IPS DF 6.9 (cell line): Measurements from ENCODE around the gene FGF4.

Experiments
- DNase-seq: peaks from one replicate; pipeline ENCODE4 v3.0.0-alpha.2; 2013; ENCODE audit warnings: low read depth, low spot score
- H3K27ac ChIP-seq: one replicate; pipeline ENCODE4 v1.5.1; 2013; ENCODE audit warnings: low read length, control low read depth
- H3K27me3 ChIP-seq: 2 replicates; pipeline ENCODE4 v1.6.1; 2013; ENCODE audit warnings: mild to moderate bottlenecking, low read length; ENCODE audit not compliant: control insufficient read depth, insufficient read depth
- H3K36me3 ChIP-seq: 2 replicates; pipeline ENCODE4 v1.6.1; 2013; ENCODE audit warnings: low read length; ENCODE audit not compliant: control insufficient read depth, insufficient read depth
- H3K4me1 ChIP-seq: 2 replicates; pipeline ENCODE4 v1.6.1; 2013; ENCODE audit warnings: low read length; ENCODE audit not compliant: control insufficient read depth, insufficient read depth
- H3K4me3 ChIP-seq: 2 replicates; pipeline ENCODE4 v1.5.1; 2013; ENCODE audit warnings: mild to moderate bottlenecking, low read length
- H3K9me3 ChIP-seq: 2 replicates; pipeline ENCODE4 v1.6.1; 2013; ENCODE audit warnings: low read length, inconsistent platforms; ENCODE audit not compliant: control insufficient read depth, insufficient read depth
- WGBS: extraction: QIAGEN DNeasy Blood & Tissue Kit; methylation state at CpG from one replicate; pipeline ENCODE4 v1.1.7; 2013; ENCODE audit warnings: mixed read lengths, missing lambda C conversion rate; ENCODE audit not compliant: insufficient read length, insufficient coverage; 5-methylcytosine and 5-hydroxymethylcytosine counted together

The FGF4 gene

DNA sequence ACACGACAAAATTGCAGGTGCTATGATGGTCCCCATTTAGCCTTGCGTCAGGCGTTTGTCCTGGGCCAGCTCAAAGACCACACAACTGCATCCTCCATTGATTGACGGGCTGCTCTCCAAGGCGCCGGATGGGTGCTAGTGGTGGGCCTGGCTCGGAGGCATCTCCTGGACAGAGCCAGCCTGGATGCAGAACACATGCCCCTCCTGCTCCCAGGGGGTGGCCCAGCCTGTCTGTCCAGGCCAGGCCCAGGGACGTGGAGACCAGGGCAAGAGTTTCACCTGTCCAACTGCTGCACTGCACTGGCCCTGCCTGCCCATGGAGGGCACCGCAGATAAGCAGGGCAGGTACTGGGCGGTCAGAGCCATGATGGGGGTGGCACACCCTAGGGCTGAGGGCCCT is 47.9 kb downstream of the FGF4 start:
- Histone ChIP-seq H3K36me3 (no peaks in the 10 kb centered on the region), H3K4me3 (no peak overlapping the region), H3K27me3 (no peaks in the 10 kb centered on the region), H3K4me1 (no peaks in the 10 kb centered on the region), H3K9me3 (no peaks in the 10 kb centered on the region), H3K27ac (no peak overlapping the region)
- no peak for DNase-seq
- no CpG with 5 or more reads among the region's 10 CpGs for WGBS

DNA sequence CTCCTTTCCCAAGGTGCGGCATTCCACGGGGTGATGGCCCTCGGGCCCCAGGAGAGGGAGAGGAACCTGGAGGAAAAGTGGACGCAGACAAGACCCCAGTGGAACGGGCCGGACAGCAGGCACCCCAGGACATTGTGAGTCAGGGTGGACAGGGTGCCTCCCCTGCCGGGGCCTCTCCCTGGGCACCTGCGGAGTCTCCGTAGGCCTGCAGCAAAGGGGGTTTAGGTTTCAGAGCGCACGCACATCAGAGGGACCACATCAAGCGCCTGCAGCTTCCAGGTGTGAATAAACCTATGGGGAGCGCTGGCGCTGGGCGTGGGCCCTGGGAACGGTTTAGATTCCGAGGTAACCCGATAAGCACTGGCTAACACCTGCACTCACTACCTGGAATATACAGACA is 48.7 kb downstream of the FGF4 start:
- no CpG with 5 or more reads among the region's 18 CpGs for whole genome bisulfite sequencing
- Histone ChIP-seq H3K27ac (no peak overlapping the region), H3K27me3 (no peaks in the 10 kb centered on the region), H3K36me3 (no peaks in the 10 kb centered on the region), H3K9me3 (no peaks in the 10 kb centered on the region), H3K4me3 (no peak overlapping the region), H3K4me1 (no peaks in the 10 kb centered on the region)
- no peak for DNase-seq

DNA sequence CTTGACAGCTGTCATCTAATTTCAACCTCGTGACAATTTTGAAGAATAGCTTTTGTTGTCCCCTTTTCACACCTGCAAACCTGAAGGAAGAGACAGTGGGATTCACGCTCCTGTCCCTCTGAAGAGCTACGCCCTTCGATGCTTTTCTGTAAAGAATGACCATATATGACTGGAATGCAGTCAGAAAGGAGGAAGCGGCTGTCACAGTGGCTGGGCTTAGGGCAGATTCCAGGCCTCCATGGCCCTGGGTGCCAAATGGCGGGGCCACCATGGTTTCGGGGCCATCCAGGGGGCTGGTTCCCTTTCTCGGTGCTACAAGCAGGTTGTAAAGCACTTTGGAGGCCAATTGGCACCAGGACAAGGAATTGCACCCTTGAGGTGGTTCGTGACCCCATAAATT is 49.1 kb downstream of the FGF4 start:
- DNase-seq, result no peak
- H3K27me3 ChIP-seq, result no peaks in the 10 kb centered on the region
- no peaks in the 10 kb centered on the region for H3K4me1 ChIP-seq
- no peaks in the 10 kb centered on the region for H3K9me3 ChIP-seq
- no peaks in the 10 kb centered on the region for H3K36me3 ChIP-seq
- no peak overlapping the region for H3K4me3 ChIP-seq
- H3K27ac ChIP-seq, result no peak overlapping the region
- WGBS, result no CpG with 5 or more reads among the region's 9 CpGs

DNA sequence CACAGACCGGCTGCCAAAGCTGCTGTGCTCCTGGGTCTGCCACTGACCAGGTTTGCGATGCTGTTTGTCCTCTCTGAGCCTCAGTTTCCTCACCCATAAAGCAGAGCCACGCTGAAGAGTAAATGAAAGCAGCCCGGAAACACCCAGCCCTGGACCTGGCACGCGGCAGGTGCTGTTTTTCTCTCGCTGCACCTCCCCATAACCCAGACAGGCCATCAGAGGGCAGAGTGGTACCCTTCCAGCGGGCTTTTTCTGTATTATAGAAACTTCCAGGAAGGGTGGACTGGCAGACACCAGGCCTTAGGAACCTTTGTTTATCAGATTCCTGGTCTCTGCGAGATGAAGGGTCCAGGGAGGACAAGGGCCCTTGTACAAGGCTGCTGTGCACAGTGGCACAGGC is 53.4 kb downstream of the FGF4 start:
- Histone ChIP-seq H3K4me1 (no peaks in the 10 kb centered on the region; the same call in 1 of the 2 replicates), H3K4me3 (no peak overlapping the region), H3K27me3 (no peaks in the 10 kb centered on the region), H3K27ac (no peak overlapping the region), H3K9me3 (no peaks in the 10 kb centered on the region), H3K36me3 (no peaks in the 10 kb centered on the region)
- no peak for DNase-seq
- WGBS, result no CpG with 5 or more reads among the region's 9 CpGs

DNA sequence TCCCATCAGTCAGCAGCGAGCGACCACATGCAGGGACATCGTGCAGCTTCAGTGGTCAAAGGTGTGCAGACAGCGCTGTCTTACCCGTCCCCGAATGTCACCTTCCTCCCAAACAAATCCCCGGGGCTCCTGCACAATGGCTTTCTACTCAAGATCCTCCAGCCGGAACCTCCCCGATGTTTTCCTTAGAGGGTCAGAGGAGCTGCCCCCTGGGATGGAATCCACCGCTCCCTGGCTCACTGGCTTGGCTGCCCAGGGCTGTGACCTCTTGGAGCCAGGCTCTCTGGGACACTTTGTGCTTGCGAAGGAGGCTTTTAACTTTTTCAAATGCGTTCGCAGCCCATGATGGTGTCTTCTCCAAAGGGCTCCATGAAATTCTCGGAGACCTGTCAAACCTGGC is 54.0 kb downstream of the FGF4 start:
- no peaks in the 10 kb centered on the region for H3K27me3 ChIP-seq
- H3K36me3 ChIP-seq, result no peaks in the 10 kb centered on the region

More for the DNA sequence above, 54.0 kb downstream of the FGF4 start:
- H3K4me3 ChIP-seq, result no peak overlapping the region
- no CpG with 5 or more reads among the region's 14 CpGs for WGBS
- H3K9me3 ChIP-seq, result no peaks in the 10 kb centered on the region
- no peak for DNase-seq
- no peaks in the 10 kb centered on the region; the same call in 1 of the 2 replicates for H3K4me1 ChIP-seq
- no peak overlapping the region for H3K27ac ChIP-seq
